Caco-2 (cell line): Measurements from ENCODE around the gene HMCN2. TPM values are rescaled to one million over a fixed set of nuclear protein-coding genes. Genes with fewer than 3 reads are reported as not detected.

Experiments
- BruUV-seq: library from RNA; stranded (reverse); fragments of 400-500 nt; replicated peaks from 2 replicates; lab custom pipeline; 2021; lab: Mats Ljungman, UMichigan
- CTCF ChIA-PET: fragments of 300-600 bp; sonication (Branson Sonifier 250); formaldehyde crosslinking; loops from one replicate; lab custom pipeline; 2022; ENCODE audit warnings: antibody characterized with exemption; lab: Charles Lee
- POLR2A ChIA-PET: fragments of 300-600 bp; sonication (Branson Sonifier 250); formaldehyde crosslinking; loops from one replicate; lab custom pipeline; 2022; ENCODE audit warnings: antibody characterized with exemption; lab: Charles Lee
- DNase-seq, 2 experiments: peaks; one replicate each; pipeline versions ENCODE4 v3.0.0 to v3.0.0-alpha.2; 2020 to 2022
- H3K27me3 ChIP-seq: replicated peaks from 2 replicates; pipeline ENCODE4 v1.6.0; 2011; ENCODE audit warnings: low read length; ENCODE audit not compliant: control insufficient read depth, insufficient read depth
- H3K36me3 ChIP-seq: 2 replicates; pipeline ENCODE4 v1.5.1; 2011; ENCODE audit warnings: low read length; ENCODE audit not compliant: control insufficient read depth, insufficient read depth
- H3K4me1 ChIP-seq: fragments of 250-450 bp; sonication (Bioruptor Pico); 2 replicates; pipeline ENCODE4 v1.5.1; 2020; ENCODE audit warnings: mild to moderate bottlenecking
- H3K4me3 ChIP-seq: 2 replicates; pipeline ENCODE4 v1.5.1; 2011; ENCODE audit warnings: low read depth, mild to moderate bottlenecking, control low read depth, low read length
- H3K9me3 ChIP-seq: fragments of 250-450 bp; sonication (Bioruptor Pico); 2 replicates; pipeline ENCODE4 v1.5.1; 2020; ENCODE audit warnings: mild to moderate bottlenecking, moderate library complexity
- H3K27ac Mint-ChIP-seq: one replicate; pipeline ENCODE4 v1.8.0; 2022; ENCODE audit warnings: mixed read lengths; ENCODE audit not compliant: unreplicated experiment
- H3K27me3 Mint-ChIP-seq: one replicate; pipeline ENCODE4 v1.8.0; 2022; ENCODE audit warnings: mixed read lengths; ENCODE audit not compliant: insufficient read depth, unreplicated experiment
- H3K36me3 Mint-ChIP-seq: one replicate; pipeline ENCODE4 v1.8.0; 2022; ENCODE audit warnings: mild to moderate bottlenecking, mixed read lengths; ENCODE audit not compliant: insufficient read depth, unreplicated experiment
- H3K4me1 Mint-ChIP-seq: one replicate; pipeline ENCODE4 v1.8.0; 2022; ENCODE audit warnings: low read depth, mixed read lengths; ENCODE audit not compliant: unreplicated experiment
- H3K4me3 Mint-ChIP-seq: one replicate; pipeline ENCODE4 v1.8.0; 2022; ENCODE audit warnings: mild to moderate bottlenecking, moderate library complexity, mixed read lengths; ENCODE audit not compliant: unreplicated experiment
- H3K9me3 Mint-ChIP-seq: one replicate; pipeline ENCODE4 v1.8.0; 2022; ENCODE audit warnings: mixed read lengths; ENCODE audit not compliant: unreplicated experiment
- intact Hi-C: fragments of 100-400 bp; cut with micrococcal nuclease; formaldehyde crosslinking; loops from one replicate; pipeline ENCODE4 v1.10.0; 2022; ENCODE audit not compliant: unreplicated experiment
- total RNA-seq: library from RNA; stranded (reverse); gene quantifications from 2 replicates; pipeline ENCODE4 v1.2.3, GENCODE V29; 2022
- TF ChIP-seq, protein P1 (sequence below), 2 experiments: fragments of 200-600 bp in 1 of 2; IDR thresholded peaks; 1 replicate in 1 of 2; 2 replicates in 1 of 2; pipeline versions ENCODE4 v1.5.1 to v1.8.0; 2011 to 2022; ENCODE audit warnings: antibody characterized with exemption in 1 of 2, control low read depth in 1 of 2, inconsistent platforms in 1 of 2, low read depth in 1 of 2, low read length in 1 of 2, mild to moderate bottlenecking in 1 of 2, moderate library complexity in 1 of 2; ENCODE audit not compliant: insufficient read depth in 1 of 2, severe bottlenecking in 1 of 2, unreplicated experiment in 1 of 2

The HMCN2 gene
- total RNA-seq, 1 experiment from 2014 or later = 0.41 TPM

DNA sequence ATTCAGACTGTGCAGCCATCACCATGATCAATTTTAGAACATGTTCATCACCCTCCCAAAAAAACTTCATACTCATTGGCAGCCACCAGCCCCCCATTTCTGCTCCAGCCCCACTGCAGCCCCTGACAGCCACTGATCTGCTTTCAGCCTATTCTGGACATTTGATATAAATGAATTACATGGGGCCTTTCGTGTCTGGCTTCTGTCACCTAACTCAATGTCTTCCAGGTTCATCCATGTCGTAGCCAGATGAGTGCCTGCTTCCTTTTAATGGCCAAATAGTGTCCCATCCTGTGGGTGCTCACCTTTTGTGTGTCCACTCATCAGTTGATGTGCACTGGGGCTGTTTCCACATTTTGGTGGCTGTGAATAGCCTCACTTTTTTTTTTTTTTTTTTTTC lies 63.5 kb downstream of the HMCN2 start:
- no peaks in the 10 kb centered on the region for H3K9me3 ChIP-seq
- POLR2A ChIA-PET = no interaction called here
- H3K4me1 ChIP-seq = peaks cover 4% of the 10 kb centered on the region; the same call in 1 of the 2 replicates
- no peaks in the 10 kb centered on the region for H3K36me3 Mint-ChIP-seq
- CTCF ChIA-PET = interaction anchor here (0.7 kb wide), 1 partner anchor 65 kb away, joined by 3 read pairs; no protein-coding TSS in a partner anchor
- intact Hi-C loops = no loop called here
- H3K27me3 ChIP-seq = no peaks in the 10 kb centered on the region
- H3K27ac Mint-ChIP-seq = no peak overlapping the region
- no peak overlapping the region for H3K4me3 Mint-ChIP-seq
- peaks cover 8% of the 10 kb centered on the region for H3K27me3 Mint-ChIP-seq
- BruUV-seq = no TSS peak
- DNase-seq = no peak
- H3K4me1 Mint-ChIP-seq = no peaks in the 10 kb centered on the region
- H3K36me3 ChIP-seq = no peaks in the 10 kb centered on the region
- no peaks in the 10 kb centered on the region for H3K9me3 Mint-ChIP-seq
- H3K4me3 ChIP-seq = no peak overlapping the region
- TF ChIP-seq, protein P1, sequence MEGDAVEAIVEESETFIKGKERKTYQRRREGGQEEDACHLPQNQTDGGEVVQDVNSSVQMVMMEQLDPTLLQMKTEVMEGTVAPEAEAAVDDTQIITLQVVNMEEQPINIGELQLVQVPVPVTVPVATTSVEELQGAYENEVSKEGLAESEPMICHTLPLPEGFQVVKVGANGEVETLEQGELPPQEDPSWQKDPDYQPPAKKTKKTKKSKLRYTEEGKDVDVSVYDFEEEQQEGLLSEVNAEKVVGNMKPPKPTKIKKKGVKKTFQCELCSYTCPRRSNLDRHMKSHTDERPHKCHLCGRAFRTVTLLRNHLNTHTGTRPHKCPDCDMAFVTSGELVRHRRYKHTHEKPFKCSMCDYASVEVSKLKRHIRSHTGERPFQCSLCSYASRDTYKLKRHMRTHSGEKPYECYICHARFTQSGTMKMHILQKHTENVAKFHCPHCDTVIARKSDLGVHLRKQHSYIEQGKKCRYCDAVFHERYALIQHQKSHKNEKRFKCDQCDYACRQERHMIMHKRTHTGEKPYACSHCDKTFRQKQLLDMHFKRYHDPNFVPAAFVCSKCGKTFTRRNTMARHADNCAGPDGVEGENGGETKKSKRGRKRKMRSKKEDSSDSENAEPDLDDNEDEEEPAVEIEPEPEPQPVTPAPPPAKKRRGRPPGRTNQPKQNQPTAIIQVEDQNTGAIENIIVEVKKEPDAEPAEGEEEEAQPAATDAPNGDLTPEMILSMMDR (IDR thresholded peaks at IDR 0.05; ENCODE audit: insufficient read depth in 1 of 2, low read depth in 1 of 2, low read length in 1 of 2, severe bottlenecking in 1 of 2, unreplicated experiment in 1 of 2) = no peak

DNA sequence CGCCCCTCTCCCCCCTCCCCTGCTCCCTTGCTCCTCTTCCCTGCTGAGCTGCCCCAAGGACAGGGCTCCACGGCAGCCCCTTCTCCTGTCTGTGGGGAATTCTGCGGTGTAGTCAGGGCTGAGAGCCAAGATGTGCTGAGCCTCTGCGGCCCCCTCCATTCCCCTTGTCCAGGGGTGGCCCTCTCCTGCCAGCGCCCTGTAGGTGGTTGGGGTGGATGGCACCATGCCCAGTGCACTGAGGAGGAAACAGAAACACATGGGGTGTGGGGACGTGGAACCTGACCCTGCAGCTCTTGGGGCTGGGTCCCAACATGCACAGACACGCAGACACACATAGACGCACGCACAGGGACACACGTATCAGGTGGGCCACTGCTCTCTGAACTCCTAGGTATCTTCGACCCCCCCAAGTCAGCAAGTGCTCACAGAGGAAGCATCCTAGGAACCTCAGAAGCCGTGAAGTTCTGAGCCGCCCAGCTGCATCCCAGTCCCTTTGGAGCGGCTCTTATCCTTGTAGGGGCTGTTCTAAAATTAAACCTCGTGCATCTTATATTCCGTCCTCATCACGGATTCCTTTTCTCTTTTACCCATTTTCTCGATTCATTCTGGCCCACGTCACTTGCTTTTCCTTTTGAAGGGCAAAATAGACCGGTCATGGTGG lies 64.8 kb downstream of the HMCN2 start:
- intact Hi-C loops = no loop called here
- ChIA-PET POLR2A (no interaction called here), CTCF (interaction anchor here (0.6 kb wide), 1 partner anchor 12 kb away, joined by 4 read pairs; no protein-coding TSS in a partner anchor)
- H3K4me3 ChIP-seq = no peak overlapping the region
- no peak overlapping the region for H3K4me3 Mint-ChIP-seq
- peaks cover 8% of the 10 kb centered on the region for H3K27me3 Mint-ChIP-seq
- H3K36me3 ChIP-seq = no peaks in the 10 kb centered on the region
- H3K27me3 ChIP-seq = no peaks in the 10 kb centered on the region
- H3K4me1 ChIP-seq = peaks cover 4% of the 10 kb centered on the region; the same call in 1 of the 2 replicates
- no TSS peak for BruUV-seq
- no peak for DNase-seq
- H3K36me3 Mint-ChIP-seq = no peaks in the 10 kb centered on the region
- TF ChIP-seq, protein P1 (IDR thresholded peaks at IDR 0.05; ENCODE audit: insufficient read depth in 1 of 2, low read depth in 1 of 2, low read length in 1 of 2, severe bottlenecking in 1 of 2, unreplicated experiment in 1 of 2) = no peak
- H3K9me3 Mint-ChIP-seq = no peaks in the 10 kb centered on the region
- no peak overlapping the region for H3K27ac Mint-ChIP-seq
- no peaks in the 10 kb centered on the region for H3K4me1 Mint-ChIP-seq
- no peaks in the 10 kb centered on the region for H3K9me3 ChIP-seq

DNA sequence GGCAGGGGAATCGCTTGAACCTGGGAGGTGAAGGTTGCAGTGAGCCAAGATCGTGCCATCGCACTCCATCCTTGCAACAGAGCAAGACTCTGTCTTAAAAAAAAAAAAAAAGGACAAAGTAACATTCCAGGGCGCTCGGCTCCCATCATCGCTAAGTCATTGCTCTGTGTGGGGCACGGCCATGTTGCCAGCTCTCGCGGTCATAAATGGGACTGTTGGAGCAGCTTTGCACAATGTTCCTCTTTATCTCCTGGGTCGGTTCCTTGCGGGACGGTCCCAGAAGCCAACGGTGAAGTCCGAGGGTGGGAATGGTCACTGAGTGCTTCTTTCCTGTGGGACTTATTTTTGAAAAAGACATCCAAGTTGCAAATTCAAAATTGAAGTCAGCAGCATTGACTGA lies 65.5 kb downstream of the HMCN2 start:
- Mint-ChIP-seq H3K27me3 (peaks cover 8% of the 10 kb centered on the region), H3K27ac (no peak overlapping the region), H3K9me3 (no peaks in the 10 kb centered on the region), H3K4me3 (no peak overlapping the region), H3K36me3 (no peaks in the 10 kb centered on the region), H3K4me1 (no peaks in the 10 kb centered on the region)
- TF ChIP-seq, protein P1 (IDR thresholded peaks at IDR 0.05; ENCODE audit: insufficient read depth in 1 of 2, low read depth in 1 of 2, low read length in 1 of 2, severe bottlenecking in 1 of 2, unreplicated experiment in 1 of 2) = no peak
- H3K4me3 ChIP-seq = no peak overlapping the region
- ChIA-PET POLR2A (no interaction called here), CTCF (no interaction called here)
- no peaks in the 10 kb centered on the region for H3K36me3 ChIP-seq
- H3K27me3 ChIP-seq = no peaks in the 10 kb centered on the region
- intact Hi-C loops = no loop called here
- peaks cover 4% of the 10 kb centered on the region; the same call in 1 of the 2 replicates for H3K4me1 ChIP-seq
- BruUV-seq = no TSS peak
- no peak for DNase-seq
- H3K9me3 ChIP-seq = no peaks in the 10 kb centered on the region
